Gastroesophageal sphincter (tissue), 3 donors: ENCODE measurements around the gene RAB1B.

Experiments used
- CTCF ChIP-seq, 4 experiments: fragments of 200-600 bp in 2 of 4; fragments of 450-650 bp in 2 of 4; sonication (generic) in 1 of 4; IDR thresholded peaks; one replicate each; pipeline ENCODE4 v1.5.1; 2017 to 2019; ENCODE audit warnings: antibody characterized with exemption in 4 of 4, mild to moderate bottlenecking in 2 of 4, moderate library complexity in 2 of 4
- EP300 ChIP-seq: sonication (generic); formaldehyde crosslinking; IDR thresholded peaks from one replicate; pipeline ENCODE4 v1.6.1; 2017; ENCODE audit warnings: antibody characterized with exemption, mild to moderate bottlenecking
- POLR2AphosphoS5 ChIP-seq: sonication (generic); formaldehyde crosslinking; IDR thresholded peaks from one replicate; pipeline ENCODE4 v1.6.1; 2017; ENCODE audit warnings: antibody characterized with exemption

- peak; percentile 98 for TF ChIP-seq POLR2AphosphoS5
- peak in 1 of 4 experiments; percentile 16 for TF ChIP-seq CTCF (IDR thresholded peaks at IDR 0.05)
- TF ChIP-seq EP300 = no peak
These were observed 20.5 kb downstream of the RAB1B start, which contains the start of gene YIF1A for GRCh38 chr11:66288671-66289547.
